Chondrocyte (in vitro differentiated cells): ENCODE data around the gene SKIDA1. TPM values are rescaled to one million over a fixed set of nuclear protein-coding genes. Genes with fewer than 3 reads are reported as not detected.
A peak's percentile ranks its signal among the peaks of the same experiment; 100 is the strongest.

Source experiments
- DNase-seq: peaks from one replicate; pipeline ENCODE4 v3.0.0; 2021; ENCODE audit warnings: mixed read lengths, low spot score
- H3K27ac Mint-ChIP-seq: one replicate; pipeline ENCODE4 v1.8.0; 2021; ENCODE audit warnings: mild to moderate bottlenecking, moderate library complexity, mixed read lengths; ENCODE audit not compliant: unreplicated experiment
- H3K27me3 Mint-ChIP-seq: 2 replicates; pipeline ENCODE4 v1.8.0; 2021; ENCODE audit warnings: low read depth, mixed read lengths
- H3K36me3 Mint-ChIP-seq: 2 replicates; pipeline ENCODE4 v1.8.0; 2021; ENCODE audit warnings: low read depth, mixed read lengths
- H3K4me1 Mint-ChIP-seq: 2 replicates; pipeline ENCODE4 v1.8.0; 2021; ENCODE audit warnings: low read depth, mild to moderate bottlenecking, mixed read lengths
- H3K4me3 Mint-ChIP-seq: one replicate; pipeline ENCODE4 v1.8.0; 2021; ENCODE audit warnings: mild to moderate bottlenecking, moderate library complexity, mixed read lengths; ENCODE audit not compliant: unreplicated experiment
- H3K9me3 Mint-ChIP-seq: 2 replicates; pipeline ENCODE4 v1.8.0; 2021; ENCODE audit warnings: low read depth, mixed read lengths
- total RNA-seq: library from RNA; stranded (reverse); gene quantifications from 3 replicates; pipeline ENCODE4 v1.2.1, GENCODE V29; 2021
- TF ChIP-seq, protein P1 (sequence below): fragments of 200-600 bp; sonication (generic); IDR thresholded peaks from 2 replicates; pipeline ENCODE4 v1.5.0; 2021; ENCODE audit warnings: antibody characterized with exemption, mild to moderate bottlenecking, moderate library complexity

The SKIDA1 gene
- total RNA-seq, 1 donor from 2014 or later = 2.0 TPM

DNA sequence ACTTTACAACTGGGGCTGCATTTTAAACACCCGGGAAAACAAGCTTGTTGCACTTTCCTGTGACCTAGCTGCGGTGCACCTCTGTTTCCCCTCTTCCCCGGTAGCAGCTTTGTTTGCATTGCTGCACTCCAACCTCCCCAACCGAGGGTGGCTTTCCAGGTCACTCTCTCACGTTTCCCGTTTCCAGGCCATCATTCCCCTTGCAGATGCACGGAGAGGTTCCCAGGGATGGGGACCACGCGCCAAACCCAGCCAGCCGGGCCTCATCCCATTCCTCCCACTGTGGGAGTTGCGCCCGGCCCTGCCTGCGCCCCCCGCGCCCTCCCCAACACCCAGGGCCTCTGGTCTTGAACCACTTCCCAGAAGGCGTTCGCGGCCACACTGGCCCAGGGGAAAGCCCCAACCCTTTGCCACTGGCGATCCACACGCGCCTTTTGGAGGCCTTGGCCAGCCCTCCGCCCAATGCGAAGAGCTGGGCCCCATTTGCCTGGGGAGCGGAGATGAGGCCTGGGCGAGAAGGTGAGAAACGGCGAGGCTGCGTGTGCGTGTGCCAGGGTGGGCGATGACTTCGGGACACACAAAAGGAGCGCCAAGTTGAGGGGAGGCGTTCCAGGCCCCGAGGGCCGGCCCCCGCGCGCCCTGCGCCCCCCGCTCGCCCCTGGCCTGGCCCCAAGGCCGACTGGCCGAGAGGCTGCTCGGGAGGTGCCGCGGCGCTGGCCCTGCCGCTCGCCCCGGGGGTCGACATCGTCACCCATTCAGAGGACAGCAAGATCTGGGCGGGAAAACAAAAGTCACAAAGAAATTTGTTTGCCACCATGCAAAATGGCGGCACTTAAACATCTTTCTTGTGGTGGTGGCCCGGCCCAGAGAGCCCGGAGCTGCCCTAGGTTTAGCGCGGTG is 15.9 kb downstream of the SKIDA1 start:
- DNase-seq = peak; percentile 69
- Mint-ChIP-seq H3K27me3 (no peaks in the 10 kb centered on the region), H3K4me3 (peak overlapping the region; percentile 47), H3K9me3 (no peaks in the 10 kb centered on the region), H3K4me1 (peaks cover 46% of the 10 kb centered on the region), H3K36me3 (no peaks in the 10 kb centered on the region), H3K27ac (peak overlapping the region; percentile 12)
- TF ChIP-seq, protein P1, sequence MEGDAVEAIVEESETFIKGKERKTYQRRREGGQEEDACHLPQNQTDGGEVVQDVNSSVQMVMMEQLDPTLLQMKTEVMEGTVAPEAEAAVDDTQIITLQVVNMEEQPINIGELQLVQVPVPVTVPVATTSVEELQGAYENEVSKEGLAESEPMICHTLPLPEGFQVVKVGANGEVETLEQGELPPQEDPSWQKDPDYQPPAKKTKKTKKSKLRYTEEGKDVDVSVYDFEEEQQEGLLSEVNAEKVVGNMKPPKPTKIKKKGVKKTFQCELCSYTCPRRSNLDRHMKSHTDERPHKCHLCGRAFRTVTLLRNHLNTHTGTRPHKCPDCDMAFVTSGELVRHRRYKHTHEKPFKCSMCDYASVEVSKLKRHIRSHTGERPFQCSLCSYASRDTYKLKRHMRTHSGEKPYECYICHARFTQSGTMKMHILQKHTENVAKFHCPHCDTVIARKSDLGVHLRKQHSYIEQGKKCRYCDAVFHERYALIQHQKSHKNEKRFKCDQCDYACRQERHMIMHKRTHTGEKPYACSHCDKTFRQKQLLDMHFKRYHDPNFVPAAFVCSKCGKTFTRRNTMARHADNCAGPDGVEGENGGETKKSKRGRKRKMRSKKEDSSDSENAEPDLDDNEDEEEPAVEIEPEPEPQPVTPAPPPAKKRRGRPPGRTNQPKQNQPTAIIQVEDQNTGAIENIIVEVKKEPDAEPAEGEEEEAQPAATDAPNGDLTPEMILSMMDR = no peak

DNA sequence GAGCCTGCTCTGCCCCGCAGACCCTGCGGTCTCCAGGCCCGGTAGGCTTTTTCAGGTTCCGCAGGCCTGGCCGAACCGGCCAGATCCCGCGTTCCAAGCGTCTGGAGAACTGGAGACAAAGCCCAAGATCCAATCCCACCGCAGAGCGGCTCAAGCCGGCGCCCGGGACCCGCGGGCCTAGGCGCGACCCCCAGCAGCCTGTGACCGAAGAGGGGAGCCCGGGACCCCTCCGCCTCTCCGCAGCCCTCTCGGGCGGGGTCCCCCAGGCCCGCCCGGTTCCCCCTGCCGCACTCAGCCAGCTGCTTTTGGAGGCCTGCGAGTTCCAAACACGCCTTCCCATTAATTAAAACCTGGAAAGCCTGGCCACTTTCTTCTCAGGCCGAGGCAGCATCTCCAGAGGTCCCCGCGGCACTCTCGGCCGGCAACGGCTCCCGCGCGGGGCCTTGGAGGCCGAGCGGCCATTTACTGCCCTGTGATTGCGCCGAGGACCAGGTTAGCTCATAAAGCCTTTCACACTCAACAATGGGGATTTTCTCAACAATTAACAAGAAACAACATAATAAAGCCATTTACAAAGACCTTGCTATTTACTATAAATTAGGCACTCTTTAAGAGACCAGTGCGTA is 16.7 kb downstream of the SKIDA1 start:
- Mint-ChIP-seq H3K36me3 (no peaks in the 10 kb centered on the region), H3K27ac (peak overlapping the region; percentile 80), H3K27me3 (no peaks in the 10 kb centered on the region), H3K4me1 (peaks cover 42% of the 10 kb centered on the region), H3K4me3 (peak overlapping the region; percentile 33), H3K9me3 (no peaks in the 10 kb centered on the region)
- no peak for DNase-seq
- TF ChIP-seq, protein P1 = no peak

DNA sequence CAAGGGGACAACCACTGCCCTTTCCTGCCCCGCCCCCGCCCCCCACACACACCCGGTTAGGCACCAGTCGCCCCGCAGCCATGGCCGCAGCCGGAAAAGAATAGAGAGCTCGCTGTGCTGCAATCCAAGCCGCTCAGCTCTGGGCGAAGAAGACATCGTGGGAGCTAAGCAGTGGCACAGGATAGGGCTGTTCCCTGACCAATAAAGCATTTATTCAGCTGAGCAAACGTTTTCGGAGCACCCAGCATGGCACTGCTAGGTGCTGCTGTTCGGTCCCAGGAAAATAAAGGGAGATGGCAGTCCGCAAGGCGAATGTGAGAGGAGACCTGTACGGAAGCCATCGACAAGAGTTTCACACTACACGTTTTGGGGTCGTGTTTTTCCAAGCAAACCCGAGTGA is 18.3 kb downstream of the SKIDA1 start:
- Mint-ChIP-seq H3K4me1 (peaks cover 27% of the 10 kb centered on the region), H3K9me3 (no peaks in the 10 kb centered on the region), H3K4me3 (no peak overlapping the region), H3K36me3 (no peaks in the 10 kb centered on the region), H3K27me3 (no peaks in the 10 kb centered on the region), H3K27ac (no peak overlapping the region)
- DNase-seq = no peak
- TF ChIP-seq, protein P1 = no peak

DNA sequence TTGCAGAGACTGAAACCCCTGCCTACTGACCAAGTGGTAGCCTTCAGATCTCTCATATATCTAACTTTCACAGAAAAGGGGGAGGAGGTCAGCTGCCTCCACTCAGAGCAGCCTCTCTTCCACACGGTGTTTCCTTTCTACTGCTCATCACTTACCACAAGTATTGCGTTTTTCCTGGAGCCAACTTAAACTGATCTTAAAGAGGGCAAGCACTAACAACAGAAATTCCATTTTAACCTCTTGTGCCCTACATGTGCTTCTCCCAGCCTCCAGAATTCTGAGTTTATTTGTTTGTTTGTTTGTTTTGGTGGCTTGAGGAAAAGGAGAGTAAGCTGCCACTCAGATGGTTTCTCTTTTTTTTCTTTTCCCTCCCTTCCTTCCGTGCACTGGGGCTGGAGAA is 19.1 kb downstream of the SKIDA1 start:
- Mint-ChIP-seq H3K4me1 (peaks cover 21% of the 10 kb centered on the region), H3K4me3 (no peak overlapping the region)

DNA sequence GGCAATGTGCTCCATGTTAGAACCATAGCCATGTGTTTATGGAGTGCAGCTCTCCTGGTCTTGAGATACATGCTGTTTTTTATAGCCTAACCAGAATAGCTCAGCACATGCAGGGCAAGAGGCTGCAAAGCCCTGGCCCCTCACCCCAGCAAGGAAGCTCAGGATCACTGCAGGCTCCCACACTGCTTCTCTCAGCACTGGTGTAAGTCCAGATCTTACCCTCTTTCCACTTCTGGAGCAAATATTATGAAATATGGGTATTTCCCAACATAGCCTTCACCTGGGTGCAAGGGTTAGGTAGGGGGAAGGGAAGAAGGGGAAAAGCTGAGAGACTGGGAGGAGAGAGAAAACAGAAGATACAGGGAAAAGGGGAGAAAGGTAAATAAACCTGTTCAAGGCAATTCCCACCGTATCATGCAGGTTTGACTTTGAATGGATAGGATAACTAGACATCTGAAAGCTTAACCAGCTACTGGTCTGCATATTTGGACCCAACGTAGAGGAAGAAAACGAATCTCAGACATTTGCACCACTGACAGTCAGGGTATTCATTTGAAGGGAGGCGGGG is 19.7 kb downstream of the SKIDA1 start:
- no peaks in the 10 kb centered on the region for H3K9me3 Mint-ChIP-seq
- peaks cover 15% of the 10 kb centered on the region for H3K4me1 Mint-ChIP-seq
- TF ChIP-seq, protein P1 = no peak
- DNase-seq = no peak
- H3K4me3 Mint-ChIP-seq = no peak overlapping the region
- H3K27ac Mint-ChIP-seq = no peak overlapping the region
- H3K27me3 Mint-ChIP-seq = no peaks in the 10 kb centered on the region
- no peaks in the 10 kb centered on the region for H3K36me3 Mint-ChIP-seq

More for the DNA sequence above, 19.1 kb downstream of the SKIDA1 start:
- H3K27ac Mint-ChIP-seq = no peak overlapping the region
- TF ChIP-seq, protein P1 = no peak
- H3K36me3 Mint-ChIP-seq = no peaks in the 10 kb centered on the region
- no peaks in the 10 kb centered on the region for H3K9me3 Mint-ChIP-seq
- DNase-seq = no peak
- no peaks in the 10 kb centered on the region for H3K27me3 Mint-ChIP-seq
